GM18508 (cell line): ENCODE results near the gene ATXN7L1.

ENCODE experiments used
- ATAC-seq: cut with Tn5 transposase; IDR thresholded peaks from one replicate; pipeline ENCODE4 v1.9.1; 2021; ENCODE audit warnings: moderate number of reproducible peaks; ENCODE audit not compliant: insufficient read depth, unreplicated experiment

Gene ATXN7L1

DNA sequence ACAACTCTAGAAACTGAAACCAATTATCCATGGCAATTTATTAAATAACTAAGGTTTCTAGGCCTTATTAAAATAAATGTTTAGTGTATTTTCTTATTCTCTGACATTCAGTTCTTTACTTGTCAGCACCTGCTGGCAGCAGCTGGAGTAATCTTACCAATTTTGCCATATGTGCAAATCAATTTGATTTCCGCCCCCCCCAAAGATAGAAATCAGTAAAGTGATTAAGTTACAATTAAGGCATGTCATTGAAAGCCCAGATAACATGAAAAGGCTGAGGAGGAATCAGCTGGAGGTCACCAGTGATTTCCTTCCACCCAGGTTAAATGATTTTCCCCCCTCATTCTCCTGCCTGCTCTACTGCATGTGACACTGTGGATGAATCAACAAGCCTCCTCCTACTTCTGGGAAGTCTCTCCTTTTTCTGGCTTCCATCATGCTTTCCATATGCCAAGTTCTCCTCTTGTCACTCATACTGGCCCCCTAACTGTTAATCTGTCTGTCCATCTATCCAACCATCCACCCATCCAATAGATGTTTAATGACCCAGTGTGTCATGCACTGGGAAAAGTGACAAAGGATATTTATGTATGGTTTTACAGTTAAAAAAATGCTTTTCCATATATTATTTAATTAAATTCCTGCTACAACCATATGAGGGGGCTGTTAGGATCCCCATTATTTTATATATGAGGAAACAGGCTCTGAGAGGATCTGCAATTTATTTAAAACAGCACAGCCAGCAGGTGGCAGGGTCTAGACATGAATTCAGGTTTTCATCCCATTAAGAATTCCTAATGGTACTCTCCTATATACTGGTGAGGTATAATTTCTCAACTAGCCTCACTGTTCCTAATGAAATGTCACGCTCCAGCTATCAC, 116.5 kb downstream of the ATXN7L1 start:
- no peak for ATAC-seq

DNA sequence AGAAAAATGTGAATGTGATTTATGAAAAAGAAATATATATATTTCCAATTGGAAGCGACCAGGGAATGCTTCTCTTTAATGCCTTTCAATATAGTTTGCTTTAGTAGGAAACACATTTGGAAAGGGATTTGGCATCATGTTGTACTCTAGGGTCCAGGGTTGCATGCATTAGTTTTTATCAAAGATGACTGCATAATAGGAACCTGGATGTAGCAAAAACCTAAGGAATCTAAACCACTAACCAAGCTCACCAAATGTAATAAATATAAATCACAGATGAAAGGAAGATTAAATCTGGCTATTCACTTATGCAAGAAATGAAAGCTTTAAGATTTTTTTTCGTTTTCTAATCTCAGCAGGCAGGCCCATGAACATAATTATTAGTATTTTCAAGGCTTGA, 120.0 kb downstream of the ATXN7L1 start:
- ATAC-seq: no peak

DNA sequence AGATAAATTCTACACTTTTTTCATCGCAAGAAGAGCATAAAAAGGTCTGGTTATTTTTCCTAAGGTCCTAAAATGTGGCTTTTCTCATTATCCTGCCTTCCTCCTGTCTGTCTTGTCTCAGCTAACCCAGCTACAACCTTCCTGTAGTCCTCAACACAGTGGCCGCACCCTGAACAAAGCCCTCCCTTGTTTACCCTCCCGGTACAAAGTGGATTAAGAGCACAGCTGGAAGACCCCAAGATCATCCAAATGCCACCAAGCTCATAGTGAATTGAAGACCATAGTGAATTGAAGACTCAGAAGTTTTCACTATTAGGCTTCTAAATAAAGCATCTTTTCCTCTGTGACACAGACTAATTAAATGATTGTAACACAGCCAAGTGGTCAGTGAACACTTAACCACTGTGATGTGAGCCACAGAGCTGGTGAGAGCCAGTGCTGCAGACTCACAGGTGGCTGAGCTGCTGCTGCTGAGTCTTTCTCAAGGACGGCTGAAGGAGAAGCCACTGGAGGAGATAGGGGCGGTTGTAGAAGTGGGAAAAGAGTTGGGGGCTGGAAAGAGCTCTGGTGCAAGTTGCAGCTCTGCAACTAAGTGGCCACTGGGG, 123.6 kb downstream of the ATXN7L1 start:
- no peak for ATAC-seq

DNA sequence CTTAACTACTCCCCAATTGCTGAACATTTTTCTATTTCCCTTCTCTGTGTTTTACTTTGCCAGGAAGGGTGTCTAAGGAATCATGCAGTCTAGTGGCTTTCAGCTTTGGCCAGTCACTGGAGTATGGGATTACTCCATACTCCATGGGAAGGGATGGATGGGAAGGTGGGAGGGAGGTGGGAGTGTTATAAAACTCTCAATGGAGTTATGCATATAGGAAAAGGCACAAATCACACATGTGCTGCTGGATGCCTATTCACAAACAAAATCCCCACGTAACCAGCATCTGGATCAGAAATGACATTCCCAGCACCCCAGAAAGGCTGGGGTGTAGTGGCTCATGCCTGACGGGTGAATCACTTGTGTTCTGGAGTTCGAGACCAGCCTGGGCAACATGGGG, 125.3 kb downstream of the ATXN7L1 start:
- ATAC-seq: no peak

DNA sequence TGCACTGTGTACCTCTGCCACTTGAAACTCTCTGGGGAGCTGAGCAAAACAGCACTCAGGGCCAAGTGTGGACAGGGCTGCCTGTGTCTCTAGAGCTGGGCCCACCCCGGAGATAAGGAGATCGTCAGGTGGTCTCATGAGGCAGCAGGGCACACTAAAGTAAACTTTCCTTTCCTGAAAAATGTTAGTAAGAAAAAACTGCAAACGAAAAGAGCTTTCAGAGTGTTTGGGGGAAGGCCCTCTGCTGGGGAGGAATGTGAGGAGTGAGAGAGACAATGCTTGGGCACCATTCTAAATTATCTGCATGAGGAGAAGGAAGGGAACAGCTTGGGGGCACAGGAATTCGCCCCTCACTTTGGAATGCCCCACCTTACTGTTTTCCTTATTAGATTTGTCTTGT, 127.7 kb downstream of the ATXN7L1 start:
- ATAC-seq: no peak

DNA sequence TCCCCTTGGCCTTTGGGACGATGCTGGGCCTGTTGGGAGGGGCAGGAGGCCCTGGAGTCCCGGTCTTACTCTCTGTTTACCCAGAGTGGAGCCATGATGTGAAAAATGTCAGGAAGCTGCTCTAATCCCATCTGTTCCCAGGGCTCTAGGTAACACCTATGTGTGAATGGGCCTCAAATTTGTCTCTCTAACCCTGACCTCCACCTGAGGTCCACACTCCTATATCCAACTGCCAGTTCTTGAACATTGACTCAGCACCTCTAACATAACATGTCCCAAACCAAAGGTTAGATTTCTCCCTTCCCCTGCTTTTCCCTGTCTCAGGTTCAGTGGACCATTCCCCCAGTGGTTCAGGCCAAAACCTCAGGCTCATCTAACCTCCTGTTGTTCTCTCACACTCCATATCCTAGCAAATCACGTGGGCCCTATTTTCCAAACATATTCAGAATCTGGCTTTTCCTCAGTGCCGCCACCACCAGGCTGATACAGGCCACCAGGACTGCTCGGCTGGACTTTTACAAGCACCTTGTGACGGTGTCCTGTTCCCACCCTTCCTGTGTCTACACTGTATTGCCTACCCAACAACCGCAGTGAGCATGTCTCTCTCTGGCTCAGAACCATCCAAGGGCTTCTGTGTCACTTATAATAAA, 130.6 kb downstream of the ATXN7L1 start:
- ATAC-seq: no peak

DNA sequence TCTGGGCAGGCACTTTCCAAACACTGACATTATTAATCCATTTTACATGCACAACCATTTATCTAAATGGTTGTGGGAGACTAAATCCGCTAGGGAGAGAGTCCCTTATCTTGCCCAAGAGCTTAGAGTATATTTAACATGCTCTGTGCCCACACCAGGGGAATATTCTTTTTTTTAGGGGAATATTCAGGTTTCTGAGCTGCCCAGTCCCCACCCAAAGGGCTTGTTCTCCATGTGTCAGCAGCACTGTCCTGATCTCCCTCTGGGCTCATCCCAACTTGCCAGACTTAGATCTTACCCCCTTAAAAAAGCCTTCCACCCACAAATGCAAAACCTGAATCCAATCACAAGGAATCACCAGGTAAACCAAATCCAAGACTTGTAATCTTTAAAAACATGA, 132.1 kb downstream of the ATXN7L1 start:
- no peak for ATAC-seq

DNA sequence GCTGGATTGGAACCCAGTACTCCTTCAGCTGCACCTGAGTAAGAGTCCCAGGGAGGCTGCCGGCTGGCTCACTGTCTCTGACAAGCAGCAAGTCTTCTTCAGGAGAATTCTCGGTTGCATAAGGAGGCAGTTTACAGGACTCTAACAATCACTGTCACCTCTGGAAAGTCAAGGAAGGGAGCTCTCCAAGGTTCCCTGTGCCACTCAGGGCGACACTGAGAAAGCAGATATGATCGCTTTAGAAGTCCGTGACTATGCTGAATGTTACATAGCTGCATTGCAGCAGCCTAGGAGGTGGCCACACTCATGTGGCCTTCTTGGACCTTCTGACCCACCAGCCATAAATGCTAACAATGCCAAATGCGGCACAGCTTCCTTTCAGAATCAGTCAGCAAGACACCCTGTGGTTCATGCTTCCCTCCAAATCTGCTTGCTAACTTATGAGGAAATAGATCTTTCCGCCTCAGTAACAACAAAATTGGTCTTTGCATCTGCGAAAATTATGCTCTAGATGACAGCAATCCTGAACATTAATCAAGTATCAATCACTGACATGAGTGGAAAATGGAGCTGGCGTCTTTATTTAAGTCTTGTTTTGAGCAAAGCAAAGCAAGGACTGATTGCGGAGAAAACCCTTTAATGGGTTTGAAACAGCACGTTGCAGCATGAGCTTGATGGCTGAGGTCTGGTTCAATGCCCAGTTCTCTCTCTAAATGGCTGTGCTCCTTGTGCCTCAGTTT, 132.9 kb downstream of the ATXN7L1 start:
- ATAC-seq: no peak

DNA sequence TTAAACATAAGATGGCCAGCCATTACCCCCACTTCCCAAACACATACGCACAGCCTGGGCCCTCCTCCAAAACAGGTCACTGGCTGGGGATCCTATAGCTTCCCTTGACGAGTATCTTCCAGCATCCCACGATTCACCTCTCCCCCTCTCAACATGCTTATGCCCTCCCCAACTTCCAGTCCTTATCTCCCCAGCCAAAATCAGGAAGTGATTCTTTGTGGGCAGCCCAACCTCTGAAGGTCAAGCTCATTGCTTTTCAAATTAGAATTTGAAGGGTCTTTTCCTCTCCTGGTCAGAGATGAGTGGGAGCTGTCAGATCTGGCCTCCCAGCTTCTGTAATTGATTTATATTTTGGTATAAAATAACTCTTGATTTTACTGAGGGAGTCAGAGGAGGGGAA, 133.6 kb downstream of the ATXN7L1 start:
- no peak for ATAC-seq

DNA sequence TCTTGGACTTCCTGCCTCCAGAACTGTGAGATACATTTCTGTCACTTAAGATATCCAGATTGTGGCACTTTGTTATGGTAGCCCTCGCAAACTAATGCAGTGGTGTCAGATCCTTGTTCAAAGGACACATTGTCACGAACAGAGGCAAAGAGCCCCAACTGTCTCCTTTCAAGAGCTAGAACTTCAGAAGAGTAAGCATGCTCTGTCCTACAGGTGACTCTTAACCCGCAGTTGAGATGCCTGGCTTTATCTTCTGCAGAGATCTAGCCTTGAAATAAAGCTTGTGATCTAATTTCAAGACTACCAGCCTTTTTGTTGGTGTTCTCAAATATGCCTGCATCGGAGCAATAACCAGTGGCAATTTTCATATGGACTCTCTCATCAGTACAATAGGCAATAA, 134.4 kb downstream of the ATXN7L1 start:
- no peak for ATAC-seq

DNA sequence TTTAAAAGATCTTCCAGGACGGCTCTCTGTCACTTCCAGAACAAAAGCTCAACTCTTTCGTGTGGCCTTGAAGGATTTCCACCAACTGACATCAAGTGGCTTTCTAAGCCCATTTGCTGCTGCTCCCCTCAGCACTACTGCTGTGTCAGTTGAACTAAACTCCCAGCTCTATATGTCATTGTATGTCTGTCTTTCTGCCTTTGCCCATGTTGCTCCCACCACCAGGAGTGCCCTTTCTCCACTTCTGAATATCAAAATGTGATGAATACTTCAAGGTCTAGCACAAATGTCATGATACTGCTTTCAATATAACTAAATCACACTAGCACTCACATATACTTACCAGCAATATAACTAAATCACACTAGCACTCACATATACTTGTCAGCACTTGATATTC, 138.3 kb downstream of the ATXN7L1 start:
- ATAC-seq: no peak

DNA sequence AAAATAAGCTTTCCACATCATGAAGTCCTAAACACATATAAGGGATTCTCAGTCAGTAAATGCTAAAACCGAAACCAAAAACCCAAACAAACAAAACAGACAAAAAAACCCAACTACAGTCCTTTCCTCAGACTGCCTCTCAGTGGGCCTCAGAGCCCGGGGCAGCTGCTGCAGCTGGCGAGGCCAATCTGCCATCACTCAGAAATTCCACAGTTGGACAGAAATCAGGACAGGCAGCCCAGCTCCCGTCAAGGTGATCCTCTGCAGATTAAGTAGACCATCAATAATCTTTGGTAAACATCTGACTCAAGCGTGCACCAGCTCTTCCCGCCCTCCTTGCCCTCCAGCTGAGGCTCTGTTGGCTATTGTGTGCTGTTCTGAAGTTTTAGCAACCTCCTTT, 142.2 kb downstream of the ATXN7L1 start:
- no peak for ATAC-seq

DNA sequence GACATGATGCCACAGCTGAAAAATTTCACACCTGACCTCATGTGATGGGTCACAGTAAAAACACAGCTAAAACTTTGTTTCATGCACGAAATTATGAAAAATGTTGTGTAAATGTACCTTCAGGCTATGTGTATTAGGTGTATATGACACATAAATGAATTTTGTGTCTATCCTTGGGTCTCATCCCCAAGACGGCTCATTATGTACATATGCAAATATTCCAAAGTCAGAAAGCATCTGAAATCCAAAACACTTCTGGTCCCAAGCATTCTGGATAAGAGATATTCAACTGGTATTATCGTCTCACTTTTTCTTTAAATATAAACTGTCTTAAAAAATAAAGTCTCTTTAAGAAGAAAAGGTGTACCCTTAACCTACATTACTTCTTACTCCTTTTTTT, 145.4 kb downstream of the ATXN7L1 start:
- ATAC-seq: no peak

DNA sequence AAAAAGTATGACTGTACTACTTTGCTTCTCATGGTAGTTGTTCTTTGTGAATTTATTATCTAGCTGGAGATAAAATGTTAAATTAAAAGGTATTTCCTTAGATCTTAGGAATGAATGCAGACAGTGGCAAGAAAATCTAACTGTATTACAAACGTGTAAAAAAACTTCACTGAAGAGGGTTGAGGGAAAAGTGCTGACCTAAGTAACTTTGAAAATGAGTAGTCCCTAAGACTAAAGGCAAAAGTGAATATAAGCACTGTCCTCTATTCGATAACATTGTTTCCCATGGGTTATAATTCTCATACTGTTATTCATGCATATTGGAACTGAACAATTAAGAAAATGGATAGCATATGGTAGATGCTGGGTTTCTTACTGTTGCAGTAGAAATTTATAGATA, 148.4 kb downstream of the ATXN7L1 start:
- ATAC-seq: no peak

DNA sequence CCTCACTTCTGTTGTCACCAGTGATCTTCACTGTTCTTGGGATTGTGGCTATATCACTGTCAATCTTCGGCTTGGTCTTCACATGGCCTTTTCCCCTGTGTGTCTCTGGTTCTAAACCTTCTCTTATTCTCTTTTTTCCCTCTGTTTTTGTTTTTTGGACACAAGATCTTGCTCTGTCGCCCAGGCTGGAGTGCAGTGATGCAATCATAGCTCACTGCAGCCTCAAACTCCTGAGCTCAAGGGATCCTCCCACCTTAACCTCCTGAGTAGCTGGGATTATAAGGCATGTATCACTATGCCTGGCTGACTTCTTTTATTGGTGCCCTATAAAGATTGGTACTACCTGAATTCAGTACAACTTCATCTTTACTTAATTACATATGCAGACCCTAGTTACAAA, 151.7 kb downstream of the ATXN7L1 start:
- ATAC-seq: no peak

DNA sequence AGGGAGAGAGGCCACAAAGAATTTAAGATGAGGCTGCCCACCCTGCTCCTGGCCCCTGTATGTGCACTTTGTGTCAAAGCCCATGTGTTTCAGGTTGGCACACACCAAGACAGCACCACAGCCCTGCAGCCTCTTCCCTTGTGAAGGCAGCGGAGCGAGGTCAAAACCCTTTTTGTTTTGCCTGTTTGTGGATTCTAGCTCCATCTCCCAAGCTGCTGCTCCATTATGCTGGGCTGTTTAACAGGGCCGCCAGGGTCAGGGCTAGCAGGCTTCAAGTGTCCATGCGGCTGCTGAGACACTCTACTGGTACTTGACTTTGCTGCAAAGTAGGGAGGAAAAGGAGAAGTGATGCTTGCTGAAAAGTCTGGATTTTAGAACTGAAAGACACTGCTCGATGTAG, 152.8 kb downstream of the ATXN7L1 start:
- ATAC-seq: no peak

DNA sequence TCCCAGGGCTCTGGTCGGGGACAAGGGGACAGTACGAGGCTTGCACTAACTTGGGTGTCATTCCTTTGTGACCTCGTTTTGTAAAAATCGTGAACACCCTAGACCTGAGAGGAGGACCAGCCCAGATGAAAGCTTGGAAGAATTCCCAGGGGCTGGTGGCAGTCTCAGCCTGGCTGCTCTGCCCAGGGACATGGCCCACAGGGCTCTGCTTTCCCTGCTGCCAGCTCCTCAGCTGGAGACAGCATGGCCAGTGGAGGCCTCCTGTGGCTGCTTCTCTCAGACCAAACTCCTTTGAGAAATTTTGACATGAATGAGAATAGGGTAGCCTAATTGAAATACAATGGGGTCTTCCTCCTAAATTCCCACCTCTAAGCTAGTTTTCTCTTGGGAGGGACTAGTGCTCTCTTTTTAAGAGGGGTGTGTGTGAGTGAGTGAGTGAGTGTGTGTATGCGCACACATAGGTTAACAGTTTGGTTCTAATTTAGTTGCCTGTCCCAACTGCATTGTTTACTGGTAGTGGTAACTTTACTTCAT, 154.8 kb downstream of the ATXN7L1 start:
- ATAC-seq: no peak

DNA sequence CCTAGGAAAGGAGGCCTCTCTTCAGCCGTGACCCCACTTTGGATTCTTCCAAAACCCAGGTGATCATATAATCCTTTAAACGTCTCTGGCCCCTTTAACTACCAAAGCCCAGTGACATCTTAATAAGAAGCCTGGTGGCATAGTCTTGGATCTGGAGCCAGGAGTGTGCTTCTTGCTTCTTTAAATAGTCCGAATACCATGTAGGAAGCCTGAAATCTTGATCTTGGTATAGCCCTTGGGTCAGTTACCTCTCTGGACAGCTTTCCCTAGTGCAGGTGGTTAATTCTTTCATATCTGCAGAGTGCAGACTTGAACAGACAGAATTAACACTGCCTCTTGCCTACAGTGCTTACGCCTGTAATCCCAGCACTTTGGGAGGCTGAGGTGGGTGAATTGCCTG, 156.5 kb downstream of the ATXN7L1 start:
- ATAC-seq: no peak

DNA sequence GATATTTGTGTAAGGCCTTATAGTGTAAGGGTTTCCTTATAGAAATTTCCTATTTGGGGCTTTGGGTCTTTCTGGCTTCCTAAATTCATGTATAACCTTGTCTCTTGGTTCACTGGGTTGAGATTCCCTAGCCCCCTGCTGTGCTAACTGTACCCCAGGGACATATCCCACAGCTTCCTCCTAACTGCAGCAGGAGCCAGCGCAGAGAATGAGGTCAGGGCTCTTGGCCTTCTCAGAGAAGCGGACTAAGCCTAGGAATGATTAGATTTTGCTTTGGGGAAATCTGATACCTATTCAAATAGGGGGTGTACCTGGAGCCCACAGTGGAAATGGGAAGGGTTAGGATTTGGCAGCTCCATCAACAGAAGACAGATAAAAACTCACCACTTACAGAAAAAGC, 157.0 kb downstream of the ATXN7L1 start:
- no peak for ATAC-seq

DNA sequence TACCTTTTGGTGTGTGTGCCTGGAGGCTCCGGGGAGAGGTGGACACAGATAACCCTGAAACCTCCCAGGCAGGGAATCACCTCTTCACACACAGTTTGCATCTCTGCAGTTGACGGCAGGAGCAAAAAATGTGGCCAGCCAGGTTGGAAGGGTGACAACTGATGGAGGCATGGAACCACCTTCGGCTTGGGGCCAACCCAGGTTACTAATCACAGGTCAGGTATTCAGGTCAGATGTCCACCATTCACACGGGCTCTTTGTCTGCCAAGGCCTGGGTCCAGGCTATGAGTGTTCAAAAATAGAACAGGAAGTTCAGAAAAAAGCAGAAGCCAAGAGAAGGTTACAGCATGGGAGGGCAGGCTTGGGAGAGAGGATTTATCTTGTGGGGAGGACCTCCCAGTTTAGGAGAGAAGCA, 157.9 kb downstream of the ATXN7L1 start:
- ATAC-seq: no peak

DNA sequence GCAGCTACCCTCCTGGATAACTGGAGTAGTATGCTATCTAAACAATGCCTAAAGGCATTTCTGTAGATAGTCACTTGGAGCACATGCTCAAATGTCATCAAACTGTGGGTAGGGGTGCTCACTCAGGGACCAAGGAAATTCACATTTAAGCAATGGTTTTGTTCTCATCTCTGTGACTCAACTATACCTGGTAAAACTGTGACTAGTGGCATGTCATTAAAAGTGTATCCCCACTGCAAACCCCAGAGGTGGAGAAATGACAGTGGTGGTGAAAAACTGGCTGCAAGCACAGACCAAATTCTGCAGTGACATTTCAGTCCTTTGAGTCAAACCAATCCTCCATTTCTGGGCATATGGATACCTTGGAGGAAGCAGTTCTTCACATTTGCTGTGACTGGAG, 160.9 kb downstream of the ATXN7L1 start:
- no peak for ATAC-seq
